SK-N-SH (cell line): ENCODE results near the gene TMPRSS6. TPM values are rescaled to one million over a fixed set of nuclear protein-coding genes. Genes with fewer than 3 reads are reported as not detected.

Source experiments
- CTCF ChIA-PET: fragments of 300-600, 350-600 bp; formaldehyde crosslinking; extraction: SDS; loops from one replicate; lab custom pipeline; 2021; lab: Yijun Ruan, JAX
- POLR2A ChIA-PET: fragments of 350-600 bp; sonication (Branson Sonifier 250); formaldehyde crosslinking; extraction: SDS; loops from one replicate; lab custom pipeline; 2020; ENCODE audit warnings: antibody characterized with exemption, inconsistent platforms; lab: Yijun Ruan, JAX
- DNase-seq: peaks from one replicate; pipeline ENCODE4 v3.0.0; 2012
- H2AFZ ChIP-seq: fragments of 200-600 bp; sonication (generic); 2 replicates; pipeline ENCODE4 v1.8.1; 2016; ENCODE audit warnings: antibody characterized with exemption, mild to moderate bottlenecking, low read depth
- H3F3A ChIP-seq: fragments of 200-600 bp; sonication (generic); replicated peaks from 2 replicates; pipeline ENCODE3; 2016; ENCODE audit warnings: antibody characterized with exemption, mild to moderate bottlenecking; ENCODE audit not compliant: insufficient read depth
- H3K27ac ChIP-seq, 2 experiments: fragments of 200-500 bp in 1 of 2; fragments of 200-600 bp in 1 of 2; sonication (Bioruptor generic) in 1 of 2; sonication (generic), shearing (Covaris generic) in 1 of 2; 2 replicates each; pipeline versions ENCODE4 v1.5.1 to v1.6.1; 2014 to 2016; ENCODE audit warnings: low read depth in 2 of 2, inconsistent platforms in 1 of 2, low read length in 1 of 2, mild to moderate bottlenecking in 1 of 2, mixed read lengths in 1 of 2
- H3K27me3 ChIP-seq: fragments of 200-600 bp; sonication (generic), shearing (Covaris generic); 2 replicates; pipeline ENCODE4 v1.6.1; 2016; ENCODE audit warnings: mixed run types; ENCODE audit not compliant: insufficient read depth
- H3K36me3 ChIP-seq, 2 experiments: fragments of 200-500 bp in 1 of 2; fragments of 200-600 bp in 1 of 2; sonication (Bioruptor generic) in 1 of 2; sonication (generic) in 1 of 2; replicated peaks in 1 of 2; 2 replicates each; pipeline versions ENCODE3 to v1.5.1; 2014 to 2016; ENCODE audit warnings: low read length in 1 of 2, mild to moderate bottlenecking in 1 of 2; ENCODE audit not compliant: insufficient read depth in 2 of 2, control insufficient read depth in 1 of 2
- H3K4me1 ChIP-seq, 2 experiments: fragments of 200-500 bp in 1 of 2; fragments of 200-600 bp in 1 of 2; sonication (Bioruptor generic) in 1 of 2; sonication (generic), shearing (Covaris generic) in 1 of 2; 2 replicates each; pipeline versions ENCODE4 v1.5.1 to v1.6.1; 2014 to 2016; ENCODE audit warnings: low read depth in 1 of 2, low read length in 1 of 2, mixed run types in 1 of 2; ENCODE audit not compliant: insufficient read depth in 2 of 2, control insufficient read depth in 1 of 2
- H3K4me2 ChIP-seq: fragments of 200-600 bp; sonication (generic), shearing (Covaris generic); 2 replicates; pipeline ENCODE4 v1.6.1; 2017; ENCODE audit warnings: mixed run types
- H3K4me3 ChIP-seq, 2 experiments: fragments of 200-500 bp in 1 of 2; fragments of 200-600 bp in 1 of 2; sonication (Bioruptor generic) in 1 of 2; sonication (generic), shearing (Covaris generic) in 1 of 2; 2 replicates each; pipeline versions ENCODE4 v1.5.1 to v1.8.1; 2014 to 2016; ENCODE audit warnings: low read depth in 2 of 2, inconsistent platforms in 1 of 2, low read length in 1 of 2, mild to moderate bottlenecking in 1 of 2, mixed read lengths in 1 of 2, moderate library complexity in 1 of 2
- H3K79me2 ChIP-seq: fragments of 200-600 bp; sonication (generic); 2 replicates; pipeline ENCODE4 v1.8.1; 2017; ENCODE audit warnings: mild to moderate bottlenecking; ENCODE audit not compliant: insufficient read depth
- H3K9ac ChIP-seq: fragments of 200-600 bp; sonication (generic); 2 replicates; pipeline ENCODE4 v1.6.1; 2017; ENCODE audit warnings: mixed run types
- H3K9me2 ChIP-seq: fragments of 200-600 bp; sonication (generic); 2 replicates; pipeline ENCODE4 v1.6.1; 2017; ENCODE audit warnings: mixed run types
- H3K9me3 ChIP-seq: fragments of 200-600 bp; sonication (generic); 2 replicates; pipeline ENCODE4 v1.6.1; 2017; ENCODE audit warnings: mixed run types, mild to moderate bottlenecking, moderate library complexity
- H4K20me1 ChIP-seq: fragments of 200-600 bp; sonication (generic); 2 replicates; pipeline ENCODE4 v1.6.1; 2017; ENCODE audit warnings: mild to moderate bottlenecking, mixed run types; ENCODE audit not compliant: insufficient read depth
- CHD2 ChIP-seq: fragments of 150-350 bp; IDR thresholded peaks from 2 replicates; pipeline ENCODE4 v1.6.1; 2018; ENCODE audit warnings: low read length; ENCODE audit not compliant: partially characterized antibody
- FOSL2 ChIP-seq: IDR thresholded peaks from 2 replicates; pipeline ENCODE4 v1.4.0; 2012; ENCODE audit warnings: low read depth, mild to moderate bottlenecking, moderate library complexity, borderline replicate concordance
- FOXM1 ChIP-seq: IDR thresholded peaks from 2 replicates; pipeline ENCODE4 v1.4.0; 2012; ENCODE audit warnings: low read depth, mild to moderate bottlenecking
- GABPA ChIP-seq: IDR thresholded peaks from 2 replicates; pipeline ENCODE4 v1.4.0; 2012; ENCODE audit warnings: low read depth, mild to moderate bottlenecking
- JUND ChIP-seq: IDR thresholded peaks from 2 replicates; pipeline ENCODE4 v1.4.0; 2012
- NFIC ChIP-seq: IDR thresholded peaks from 2 replicates; pipeline ENCODE4 v1.4.0; 2012; ENCODE audit warnings: borderline replicate concordance
- RAD21 ChIP-seq: IDR thresholded peaks from 2 replicates; pipeline ENCODE4 v1.6.1; 2012; ENCODE audit warnings: mild to moderate bottlenecking, low read length
- RCOR1 ChIP-seq: fragments of 150-350 bp; IDR thresholded peaks from 2 replicates; pipeline ENCODE4 v1.6.1; 2017; ENCODE audit warnings: antibody characterized with exemption, low read length
- REST ChIP-seq: IDR thresholded peaks from 2 replicates; pipeline ENCODE4 v1.6.1; 2012; ENCODE audit warnings: mild to moderate bottlenecking, low read depth, low read length, moderate library complexity
- RFX5 ChIP-seq: IDR thresholded peaks from 2 replicates; pipeline ENCODE4 v1.6.1; 2012; ENCODE audit warnings: mild to moderate bottlenecking, improper control_type of control experiment, low read length
- RXRA ChIP-seq: IDR thresholded peaks from 2 replicates; pipeline ENCODE4 v1.4.0; 2012; ENCODE audit warnings: low read depth, mild to moderate bottlenecking, borderline replicate concordance
- SIN3A ChIP-seq: IDR thresholded peaks from 2 replicates; pipeline ENCODE4 v1.6.1; 2012; ENCODE audit warnings: low read depth, mild to moderate bottlenecking, low read length, moderate library complexity, borderline replicate concordance
- TEAD4 ChIP-seq: IDR thresholded peaks from 2 replicates; pipeline ENCODE4 v1.4.0; 2012; ENCODE audit warnings: mild to moderate bottlenecking, borderline replicate concordance; ENCODE audit not compliant: insufficient read depth
- USF2 ChIP-seq: fragments of 150-350 bp; IDR thresholded peaks from 2 replicates; pipeline ENCODE4 v1.6.1; 2017; ENCODE audit warnings: antibody characterized with exemption, low read length, low read depth, borderline replicate concordance
- YY1 ChIP-seq: IDR thresholded peaks from 2 replicates; pipeline ENCODE4 v1.4.0; 2012; ENCODE audit warnings: low read depth, mild to moderate bottlenecking
- WGBS: methylation state at CpG from one replicate; pipeline ENCODE4 v1.1.6; 2017; ENCODE audit warnings: low lambda C conversion rate; 5-methylcytosine and 5-hydroxymethylcytosine counted together
- polyA plus RNA-seq, 3 experiments: library from polyadenylated mRNA; depleted of rRNA; stranded (reverse); fragments of >200 nt; gene quantifications; 2 replicates each; pipeline ENCODE4 v1.2.3, GENCODE V29; 2012
- TF ChIP-seq, protein P1 (sequence below): IDR thresholded peaks from 2 replicates; pipeline ENCODE4 v1.4.0; 2012; ENCODE audit warnings: low read depth
- TF ChIP-seq, protein P2 (sequence below): fragments of 200-600 bp; sonication (generic); IDR thresholded peaks from 2 replicates; pipeline ENCODE4 v1.6.1; 2017; ENCODE audit warnings: antibody characterized with exemption, mild to moderate bottlenecking, moderate library complexity

TMPRSS6 gene
- polyA plus RNA-seq, 1 of the 3 experiments (the other 2 are of a cell fraction): not detected

DNA sequence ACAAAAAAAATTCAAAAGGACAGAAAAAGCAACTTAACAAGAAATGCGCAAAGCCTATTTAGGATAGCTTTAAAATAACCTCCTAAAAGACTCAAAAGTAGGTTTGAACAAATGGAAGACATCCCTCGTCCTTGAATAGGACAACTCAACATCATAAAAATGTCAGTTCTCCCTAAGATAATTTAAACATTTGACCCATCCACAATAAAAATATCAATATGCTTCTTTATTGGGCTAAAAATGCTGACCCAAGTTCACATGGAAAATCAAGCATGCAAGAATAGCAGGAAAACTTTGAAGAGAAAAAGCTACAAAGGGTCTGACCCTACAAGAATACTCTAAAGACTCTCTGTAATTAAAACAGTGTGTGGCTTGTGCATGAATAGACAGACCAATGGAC lies 70.0 kb downstream of the TMPRSS6 start:
- Histone ChIP-seq H4K20me1 (no peaks in the 10 kb centered on the region), H3K36me3 (no peaks in the 10 kb centered on the region), H3K4me1 (peaks cover 0 to 14% of the 10 kb centered on the region in 2 experiments; a peak in 1 of 4 replicates), H3K9ac (no peak overlapping the region), H3F3A (peaks cover 8% of the 10 kb centered on the region), H3K9me3 (no peaks in the 10 kb centered on the region), H3K27me3 (no peaks in the 10 kb centered on the region), H3K27ac (no peak overlapping the region)
- POLR2A ChIA-PET: no interaction called here
- TF ChIP-seq CHD2 (no peak), RFX5 (no peak), GABPA (no peak), SIN3A (no peak), NFIC (no peak), RXRA (no peak), TEAD4 (no peak)
- TF ChIP-seq, protein P1, sequence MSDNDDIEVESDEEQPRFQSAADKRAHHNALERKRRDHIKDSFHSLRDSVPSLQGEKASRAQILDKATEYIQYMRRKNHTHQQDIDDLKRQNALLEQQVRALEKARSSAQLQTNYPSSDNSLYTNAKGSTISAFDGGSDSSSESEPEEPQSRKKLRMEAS: no peak
- TF ChIP-seq, all 33 proteins: peak for 0
- 84% methylated on average over 2 of the region's 2 CpGs for WGBS
- CTCF ChIA-PET: interaction anchor here (3.4 kb wide), 1 partner anchor 17 kb away, joined by 18 read pairs; no protein-coding TSS in a partner anchor
- Histone ChIP-seq H3K4me2 (no peak overlapping the region), H3K4me3 (no peak overlapping the region), H2AFZ (no peak overlapping the region), H3K9me2 (no peaks in the 10 kb centered on the region), H3K79me2 (no peaks in the 10 kb centered on the region)
- no peak for DNase-seq

GRCh38 chr22:37037669-37038068 lies 71.8 kb downstream of the TMPRSS6 start:
- ChIA-PET POLR2A (no interaction called here), CTCF (interaction anchor here (1.0 to 1.1 kb wide), 2 partner anchors 15 to 16 kb away, joined by 3 to 4 read pairs; no protein-coding TSS in a partner anchor)
- no peak overlapping the region for H3K4me3 ChIP-seq
- no peak for DNase-seq
- H3K27me3 ChIP-seq: no peaks in the 10 kb centered on the region
- 77% methylated on average over 14 of the region's 14 CpGs for WGBS
- H3K9me3 ChIP-seq: no peaks in the 10 kb centered on the region
- H4K20me1 ChIP-seq: no peaks in the 10 kb centered on the region
- peaks cover 8% of the 10 kb centered on the region for H3F3A ChIP-seq
- H3K9me2 ChIP-seq: no peaks in the 10 kb centered on the region
- no peaks in the 10 kb centered on the region for H3K36me3 ChIP-seq
- TF ChIP-seq, protein P2, sequence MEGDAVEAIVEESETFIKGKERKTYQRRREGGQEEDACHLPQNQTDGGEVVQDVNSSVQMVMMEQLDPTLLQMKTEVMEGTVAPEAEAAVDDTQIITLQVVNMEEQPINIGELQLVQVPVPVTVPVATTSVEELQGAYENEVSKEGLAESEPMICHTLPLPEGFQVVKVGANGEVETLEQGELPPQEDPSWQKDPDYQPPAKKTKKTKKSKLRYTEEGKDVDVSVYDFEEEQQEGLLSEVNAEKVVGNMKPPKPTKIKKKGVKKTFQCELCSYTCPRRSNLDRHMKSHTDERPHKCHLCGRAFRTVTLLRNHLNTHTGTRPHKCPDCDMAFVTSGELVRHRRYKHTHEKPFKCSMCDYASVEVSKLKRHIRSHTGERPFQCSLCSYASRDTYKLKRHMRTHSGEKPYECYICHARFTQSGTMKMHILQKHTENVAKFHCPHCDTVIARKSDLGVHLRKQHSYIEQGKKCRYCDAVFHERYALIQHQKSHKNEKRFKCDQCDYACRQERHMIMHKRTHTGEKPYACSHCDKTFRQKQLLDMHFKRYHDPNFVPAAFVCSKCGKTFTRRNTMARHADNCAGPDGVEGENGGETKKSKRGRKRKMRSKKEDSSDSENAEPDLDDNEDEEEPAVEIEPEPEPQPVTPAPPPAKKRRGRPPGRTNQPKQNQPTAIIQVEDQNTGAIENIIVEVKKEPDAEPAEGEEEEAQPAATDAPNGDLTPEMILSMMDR: no peak
- TF ChIP-seq RXRA (no peak), YY1 (no peak), RCOR1 (no peak), JUND (no peak), SIN3A (no peak), REST (no peak), USF2 (no peak), RAD21 (no peak), CHD2 (no peak), NFIC (no peak), FOSL2 (no peak), FOXM1 (no peak)
- TF ChIP-seq, protein P1: no peak
- H3K27ac ChIP-seq: no peak overlapping the region
- H3K4me2 ChIP-seq: no peak overlapping the region
- H3K79me2 ChIP-seq: no peaks in the 10 kb centered on the region
- no peak overlapping the region for H3K9ac ChIP-seq
- H2AFZ ChIP-seq: no peak overlapping the region
- H3K4me1 ChIP-seq: peaks cover 0 to 14% of the 10 kb centered on the region in 2 experiments; a peak in 1 of 4 replicates
